ENCODE results near the gene GTF2IRD1.

DNA sequence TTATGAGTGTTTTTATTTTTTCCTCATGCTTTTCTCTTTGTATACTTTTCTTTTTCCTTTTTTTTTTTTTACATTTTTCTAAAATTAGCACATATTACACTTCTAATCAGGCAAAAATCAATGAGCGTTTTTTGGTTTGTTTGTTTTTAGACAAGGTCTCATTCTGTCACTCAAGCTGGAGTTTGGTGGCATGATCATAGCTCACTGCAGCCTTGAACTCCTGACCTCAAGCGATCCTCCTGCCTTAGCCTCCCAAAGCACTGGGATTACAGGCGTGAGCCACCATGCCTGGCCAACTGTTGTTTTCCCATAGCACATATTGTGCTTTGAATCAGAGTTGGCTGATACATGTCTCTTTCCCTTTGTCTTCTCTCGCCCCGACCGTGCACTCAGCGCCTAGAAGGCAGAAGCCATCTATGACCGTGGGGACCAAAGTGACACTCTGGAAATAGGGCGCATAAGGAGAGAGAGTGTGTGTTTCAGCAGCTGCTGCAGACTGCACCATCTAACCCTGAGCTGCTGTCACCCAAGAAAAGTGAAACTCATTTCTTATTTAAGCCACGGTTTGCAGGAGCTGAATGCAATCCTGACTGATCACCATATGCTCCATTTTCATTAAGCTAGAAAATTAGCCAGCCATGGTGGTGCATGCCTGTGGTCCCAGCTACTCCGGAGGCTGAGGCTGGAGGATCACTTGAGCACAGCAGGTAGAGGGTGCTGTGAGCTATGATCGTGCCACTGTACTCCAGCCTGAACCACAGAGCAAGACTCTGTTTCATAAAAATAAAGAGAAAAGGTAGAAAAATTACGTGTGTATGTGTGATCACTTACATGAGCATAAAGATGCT is 162.5 kb downstream of the GTF2IRD1 start:
- TF ChIP-seq ZNF274 (IDR thresholded peaks at IDR 0.05; ENCODE audit: low read depth, low read length) (no peak), YY1 (IDR thresholded peaks at IDR 0.05; ENCODE audit: insufficient read depth, insufficient read length) (no peak)
